Measurements from ENCODE around the gene TRPM4. TPM values are rescaled to one million over a fixed set of nuclear protein-coding genes. Genes with fewer than 3 reads are reported as not detected.

The TRPM4 gene
- total and polyA plus RNA-seq, 2 of the 8 experiments (the other 6 are each of a cell fraction or from before 2014, with no cell fraction given) = 11.3 to 13.3 TPM

- no peak for TF ChIP-seq ATF3 (IDR thresholded peaks at IDR 0.05; ENCODE audit: insufficient read depth, low read depth, low read length)
- TF ChIP-seq CHD7 (IDR thresholded peaks at IDR 0.05; ENCODE audit: insufficient replicate concordance, low read length) = no peak
- no peak for TF ChIP-seq NRF1 (IDR thresholded peaks at IDR 0.05; ENCODE audit: low read depth, low read length)
- no peak for TF ChIP-seq CBX8 (IDR thresholded peaks at IDR 0.05; ENCODE audit: borderline replicate concordance, low read depth, low read length)
- no peak for TF ChIP-seq SAP30 (IDR thresholded peaks at IDR 0.05; ENCODE audit: insufficient read depth, insufficient replicate concordance, low read length)
- TF ChIP-seq SP2 (IDR thresholded peaks at IDR 0.05; ENCODE audit: low read length) = no peak
- no peak for TF ChIP-seq GTF2F1 (IDR thresholded peaks at IDR 0.05; ENCODE audit: borderline replicate concordance, low read depth, low read length)
Measured at GRCh38 chr19:49256691-49257090, 99.1 kb downstream of the TRPM4 start (continued).
